Measurements from ENCODE around the gene MPP1.

MPP1 gene

DNA sequence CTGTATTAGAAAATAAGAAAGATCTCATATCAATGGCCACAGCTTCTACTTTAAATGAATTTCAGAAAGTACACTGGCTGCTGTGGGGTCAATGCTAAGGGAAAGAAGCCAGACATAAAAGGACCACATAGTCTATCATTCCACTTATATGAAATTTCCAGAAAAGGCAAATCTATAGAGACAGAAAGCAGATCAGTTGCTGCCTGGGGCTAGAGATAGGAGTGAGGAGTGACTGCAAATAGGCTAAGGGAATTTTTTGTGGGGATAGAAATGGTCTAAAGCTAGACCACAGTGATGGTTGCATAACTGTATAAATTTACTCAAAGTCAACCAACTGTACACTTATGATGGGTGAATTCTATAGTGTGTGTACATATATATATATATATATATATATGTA lies 62.7 kb downstream of the MPP1 start:
- TF ChIP-seq ARNT (IDR thresholded peaks at IDR 0.05) (no peak), ELF4 (IDR thresholded peaks at IDR 0.05) (no peak), LEF1 (IDR thresholded peaks at IDR 0.05; ENCODE audit: borderline replicate concordance) (no peak), SUZ12 (IDR thresholded peaks at IDR 0.05) (no peak), FOXK2 (IDR thresholded peaks at IDR 0.05) (no peak)
- POLR2A ChIA-PET = no interaction called here
- no peak for DNase-seq (ENCODE audit: extremely low spot score)
- CTCF ChIA-PET = no interaction called here

- POLR2A ChIA-PET = no interaction called here
- TF ChIP-seq FOXK2 (IDR thresholded peaks at IDR 0.05) (no peak), ARNT (IDR thresholded peaks at IDR 0.05) (no peak)
- CTCF ChIA-PET = interaction anchor here (1.0 kb wide), 1 partner anchor 8 kb away, joined by 3 read pairs; no protein-coding TSS in a partner anchor
- DNase-seq (ENCODE audit: extremely low spot score) = no peak
These were observed 65.3 kb downstream of the MPP1 start for GRCh38 chrX:154739952-154740465.

- POLR2A ChIA-PET = no interaction called here
- no peak for DNase-seq (ENCODE audit: extremely low spot score)
- CTCF ChIA-PET = interaction anchor here (0.9 to 1.1 kb wide), 2 partner anchors 10 to 11 kb away, joined by 3 to 5 read pairs; no protein-coding TSS in a partner anchor
- TF ChIP-seq HDGF (IDR thresholded peaks at IDR 0.05; ENCODE audit: borderline replicate concordance) = no peak
- TF ChIP-seq ELF4 (IDR thresholded peaks at IDR 0.05) = no peak
- TF ChIP-seq L3MBTL2 (conservative IDR thresholded peaks at IDR 0.05) = no peak
- no peak for TF ChIP-seq CTBP1 (IDR thresholded peaks at IDR 0.05; ENCODE audit: borderline replicate concordance)
- no peak for TF ChIP-seq SUZ12 (IDR thresholded peaks at IDR 0.05)
- TF ChIP-seq FOXK2 (IDR thresholded peaks at IDR 0.05) = no peak
- no peak for TF ChIP-seq FOXM1 (IDR thresholded peaks at IDR 0.05; ENCODE audit: borderline replicate concordance)
- no peak for TF ChIP-seq ARNT (IDR thresholded peaks at IDR 0.05)
- TF ChIP-seq FOXA1 (IDR thresholded peaks at IDR 0.05) = no peak
- TF ChIP-seq ZNF384 (IDR thresholded peaks at IDR 0.05) = no peak
- TF ChIP-seq BHLHE40 (IDR thresholded peaks at IDR 0.05; ENCODE audit: borderline replicate concordance) = no peak
- TF ChIP-seq NFRKB (IDR thresholded peaks at IDR 0.05) = no peak
- TF ChIP-seq TARDBP (IDR thresholded peaks at IDR 0.05) = no peak
- no peak for TF ChIP-seq PKNOX1 (IDR thresholded peaks at IDR 0.05)
- no peak for TF ChIP-seq SP1 (IDR thresholded peaks at IDR 0.05)
- TF ChIP-seq LEF1 (IDR thresholded peaks at IDR 0.05; ENCODE audit: borderline replicate concordance) = no peak
These were observed 67.1 kb downstream of the MPP1 start for GRCh38 chrX:154738011-154738738.

DNA sequence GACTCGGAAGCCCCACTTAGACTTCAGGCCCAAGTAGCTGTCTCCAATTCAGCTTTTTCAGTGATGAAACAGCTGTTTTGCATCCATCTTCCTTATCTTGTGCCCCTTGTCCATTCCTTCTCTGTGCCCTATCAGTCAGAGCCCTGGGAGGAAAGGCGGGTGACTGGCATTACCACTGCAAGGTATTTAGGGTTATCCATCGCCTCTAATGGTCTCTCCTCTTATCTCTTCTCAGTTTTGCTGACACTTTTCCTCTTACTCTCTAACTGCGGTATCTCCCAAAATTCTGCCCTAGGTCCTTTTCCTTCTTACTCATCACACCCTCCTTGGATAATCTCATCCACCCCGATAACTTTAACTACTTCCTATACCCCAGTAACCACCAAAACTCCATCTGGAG lies 68.1 kb downstream of the MPP1 start:
- TF ChIP-seq ZNF384 (IDR thresholded peaks at IDR 0.05) (no peak), SUZ12 (IDR thresholded peaks at IDR 0.05) (no peak), TARDBP (IDR thresholded peaks at IDR 0.05) (no peak), SP1 (IDR thresholded peaks at IDR 0.05) (no peak), FOXK2 (IDR thresholded peaks at IDR 0.05) (no peak), FOXA1 (IDR thresholded peaks at IDR 0.05) (no peak), ARNT (IDR thresholded peaks at IDR 0.05) (no peak), BHLHE40 (IDR thresholded peaks at IDR 0.05; ENCODE audit: borderline replicate concordance) (no peak), NFRKB (IDR thresholded peaks at IDR 0.05) (no peak), L3MBTL2 (conservative IDR thresholded peaks at IDR 0.05) (no peak), LEF1 (IDR thresholded peaks at IDR 0.05; ENCODE audit: borderline replicate concordance) (no peak), CTBP1 (IDR thresholded peaks at IDR 0.05; ENCODE audit: borderline replicate concordance) (no peak), FOXM1 (IDR thresholded peaks at IDR 0.05; ENCODE audit: borderline replicate concordance) (no peak), HDGF (IDR thresholded peaks at IDR 0.05; ENCODE audit: borderline replicate concordance) (no peak), ELF4 (IDR thresholded peaks at IDR 0.05) (no peak), PKNOX1 (IDR thresholded peaks at IDR 0.05) (no peak)
- POLR2A ChIA-PET = no interaction called here
- CTCF ChIA-PET = interaction anchor here (1.8 kb wide), 1 partner anchor 11 kb away, joined by 5 read pairs; no protein-coding TSS in a partner anchor
- DNase-seq (ENCODE audit: extremely low spot score) = no peak

GRCh38 chrX:154735695-154736393 lies 69.4 kb downstream of the MPP1 start:
- ChIA-PET POLR2A (no interaction called here), CTCF (interaction anchor here (1.8 kb wide), 1 partner anchor 13 kb away, joined by 5 read pairs; no protein-coding TSS in a partner anchor)
- no peak for TF ChIP-seq LEF1 (IDR thresholded peaks at IDR 0.05; ENCODE audit: borderline replicate concordance)
- TF ChIP-seq CTBP1 (IDR thresholded peaks at IDR 0.05; ENCODE audit: borderline replicate concordance) = no peak
- TF ChIP-seq NFRKB (IDR thresholded peaks at IDR 0.05) = no peak
- TF ChIP-seq HDGF (IDR thresholded peaks at IDR 0.05; ENCODE audit: borderline replicate concordance) = no peak
- TF ChIP-seq FOXK2 (IDR thresholded peaks at IDR 0.05) = no peak
- TF ChIP-seq SUZ12 (IDR thresholded peaks at IDR 0.05) = no peak
- TF ChIP-seq FOXM1 (IDR thresholded peaks at IDR 0.05; ENCODE audit: borderline replicate concordance) = no peak
- TF ChIP-seq BHLHE40 (IDR thresholded peaks at IDR 0.05; ENCODE audit: borderline replicate concordance) = no peak
- no peak for TF ChIP-seq PKNOX1 (IDR thresholded peaks at IDR 0.05)
- TF ChIP-seq ELF4 (IDR thresholded peaks at IDR 0.05) = no peak
- no peak for TF ChIP-seq ZNF384 (IDR thresholded peaks at IDR 0.05)
- no peak for TF ChIP-seq ARNT (IDR thresholded peaks at IDR 0.05)
- no peak for TF ChIP-seq FOXA1 (IDR thresholded peaks at IDR 0.05)
- TF ChIP-seq SP1 (IDR thresholded peaks at IDR 0.05) = no peak
- no peak for TF ChIP-seq L3MBTL2 (conservative IDR thresholded peaks at IDR 0.05)
- no peak for TF ChIP-seq TARDBP (IDR thresholded peaks at IDR 0.05)
- DNase-seq (ENCODE audit: extremely low spot score) = no peak

Data from HEK293T (cell line).